GM12878 (cell line): Measurements from ENCODE around the gene KLHL30. TPM values are rescaled to one million over a fixed set of nuclear protein-coding genes. Genes with fewer than 3 reads are reported as not detected.

Experiments
- ATAC-seq: fragments of 200-7000 bp; cut with Tn5 transposase; 3 replicates; pipeline ENCODE4 v1.9.1; 2020; ENCODE audit warnings: mild to moderate bottlenecking, moderate library complexity
- BruUV-seq: library from RNA; stranded (reverse); fragments of 400-500 nt; replicated peaks from 2 replicates; lab custom pipeline; 2021; lab: Mats Ljungman, UMichigan
- CTCF ChIA-PET: fragments of 300-600 bp; sonication (Branson Sonifier 250); formaldehyde crosslinking; extraction: SDS; loops from one replicate; lab custom pipeline; 2021; ENCODE audit warnings: inconsistent platforms; lab: Yijun Ruan, JAX
- POLR2A ChIA-PET: fragments of 350-600 bp; formaldehyde crosslinking; extraction: SDS; loops from one replicate; lab custom pipeline; 2021; ENCODE audit warnings: inconsistent platforms; lab: Charles Lee
- RAD21 ChIA-PET: fragments of 300-600 bp; sonication (Branson Sonifier 250); formaldehyde crosslinking; loops from one replicate; lab custom pipeline; 2023; ENCODE audit warnings: antibody characterized with exemption; ENCODE audit not compliant: unreplicated experiment; lab: Charles Lee
- SMC1A ChIA-PET: fragments of 300-600 bp; sonication (Branson Sonifier 250); formaldehyde crosslinking; loops from one replicate; lab custom pipeline; 2023; ENCODE audit not compliant: unreplicated experiment, uncharacterized antibody; lab: Charles Lee
- DNase-seq: peaks from one replicate; pipeline ENCODE4 v3.0.0-alpha.2; 2011; ENCODE audit warnings: low read depth, low spot score
- FAIRE-seq: peaks from 3 replicates; lab custom pipeline; 2011; peaks lifted over from hg19 to GRCh38; lab: Jason Lieb, UNC
- H2AFZ ChIP-seq: 2 replicates; pipeline ENCODE4 v1.6.0; 2011; ENCODE audit warnings: low read depth, low read length, control low read depth; ENCODE audit not compliant: control insufficient read depth
- H3K27ac ChIP-seq: 2 replicates; pipeline ENCODE4 v1.5.1; 2011; ENCODE audit warnings: control low read depth; ENCODE audit not compliant: control insufficient read depth, insufficient read depth
- H3K27me3 ChIP-seq, 2 experiments: replicated peaks in 1 of 2; 2 replicates each; pipeline versions ENCODE4 v1.6.0 to v1.6.1; 2011; ENCODE audit warnings: low read length in 1 of 2; ENCODE audit not compliant: control insufficient read depth in 2 of 2, insufficient read depth in 2 of 2
- H3K36me3 ChIP-seq, 2 experiments: 2 replicates each; pipeline ENCODE4 v1.5.1; 2011; ENCODE audit warnings: low read length in 1 of 2; ENCODE audit not compliant: control insufficient read depth in 2 of 2, insufficient read depth in 2 of 2
- H3K4me1 ChIP-seq: 2 replicates; pipeline ENCODE4 v1.6.1; 2011; ENCODE audit warnings: mild to moderate bottlenecking, low read length, moderate library complexity, mixed read lengths; ENCODE audit not compliant: control insufficient read depth, insufficient read depth
- H3K4me2 ChIP-seq: 2 replicates; pipeline ENCODE4 v1.6.0; 2011; ENCODE audit warnings: control low read depth; ENCODE audit not compliant: control insufficient read depth, insufficient read depth
- H3K4me3 ChIP-seq: fragments of 200-600 bp; sonication (generic); 2 replicates; pipeline ENCODE4 v1.5.1; 2016
- H3K79me2 ChIP-seq: 2 replicates; pipeline ENCODE4 v1.6.0; 2011; ENCODE audit warnings: low read length; ENCODE audit not compliant: control insufficient read depth, insufficient read depth
- H3K9ac ChIP-seq: 2 replicates; pipeline ENCODE4 v1.8.0; 2011; ENCODE audit warnings: low read length, control low read depth, mixed read lengths; ENCODE audit not compliant: control insufficient read depth, insufficient read depth
- H3K9me3 ChIP-seq: replicated peaks from 3 replicates; pipeline ENCODE4 v1.5.1; 2011; ENCODE audit warnings: mild to moderate bottlenecking, low read length; ENCODE audit not compliant: control insufficient read depth, insufficient read depth
- H4K20me1 ChIP-seq: 2 replicates; pipeline ENCODE4 v1.6.0; 2011; ENCODE audit not compliant: control insufficient read depth, insufficient read depth
- CBX3 ChIP-seq: fragments of 200-600 bp; sonication (generic); IDR thresholded peaks from 2 replicates; pipeline ENCODE4 v1.6.1; 2016; ENCODE audit warnings: low read depth, borderline replicate concordance
- CBX5 ChIP-seq: sonication (generic); IDR thresholded peaks from 2 replicates; pipeline ENCODE4 v1.6.1; 2016; ENCODE audit warnings: low read depth, moderate library complexity, mild to moderate bottlenecking, inconsistent platforms
- CHD2 ChIP-seq: IDR thresholded peaks from 2 replicates; pipeline ENCODE4 v1.6.1; 2011; ENCODE audit warnings: low read depth, low read length, improper control_type of control experiment, borderline replicate concordance
- CTCF ChIP-seq, 3 experiments: IDR thresholded peaks in 2 of 3; conservative IDR thresholded peaks in 1 of 3; 2 replicates each; pipeline ENCODE4 v1.5.1; 2011; ENCODE audit warnings: low read depth in 3 of 3, low read length in 3 of 3, mild to moderate bottlenecking in 3 of 3, control low read depth in 2 of 3, moderate library complexity in 2 of 3, inconsistent platforms in 1 of 3, mixed read lengths in 1 of 3; ENCODE audit not compliant: control insufficient read depth in 2 of 3, insufficient read depth in 1 of 3; ENCODE audit errors: extremely low read depth in 1 of 3
- ETV6 ChIP-seq, 2 experiments: fragments of 450-650 bp in 1 of 2; IDR thresholded peaks in 1 of 2; conservative IDR thresholded peaks in 1 of 2; 2 replicates each; pipeline ENCODE4 v1.6.1; 2014; ENCODE audit warnings: antibody characterized with exemption in 1 of 2, borderline replicate concordance in 1 of 2, low read depth in 1 of 2, mild to moderate bottlenecking in 1 of 2, moderate library complexity in 1 of 2
- RELA ChIP-seq: fragments of 450-650 bp; IDR thresholded peaks from 2 replicates; pipeline ENCODE4 v1.8.0; 2014; ENCODE audit warnings: borderline replicate concordance; ENCODE audit not compliant: partially characterized antibody
- YBX1 ChIP-seq: fragments of 450-650 bp; IDR thresholded peaks from 2 replicates; pipeline ENCODE4 v1.6.1; 2016; ENCODE audit warnings: antibody characterized with exemption
- WGBS: methylation state at CpG from one replicate; pipeline ENCODE4 v1.1.6; 2016; ENCODE audit warnings: low lambda C conversion rate; ENCODE audit not compliant: insufficient replicate concordance, insufficient coverage; ENCODE audit errors: missing lambda C conversion rate; 5-methylcytosine and 5-hydroxymethylcytosine counted together
- in situ Hi-C: fragments of 300-500 bp; cut with MboI; formaldehyde crosslinking; loops from 9 replicates; pipeline ENCODE4 v1.14.3; 2018; ENCODE audit warnings: mixed read lengths
- intact Hi-C: fragments of 100-400 bp; cut with micrococcal nuclease; formaldehyde crosslinking; loops from one replicate; pipeline ENCODE4 v1.14.2; 2022; ENCODE audit not compliant: unreplicated experiment
- polyA plus RNA-seq, 11 experiments: library from polyadenylated mRNA; depleted of rRNA in 4 of 11; unstranded in 6 of 11; stranded (reverse) in 5 of 11; fragments of >200 nt; fragmentation: Nextera tagmentation in 4 of 11; fragmentation: Illumina TruSeq in 1 of 11; extraction: Ambion mirVana in 4 of 11; extraction: Trizol in 1 of 11; gene quantifications; 1 replicate in 1 of 11; 2 replicates in 10 of 11; pipeline versions ENCODE4 v1.2.1 to v1.2.3, GENCODE V29; 2011 to 2016; ENCODE audit warnings: inconsistent platforms in 2 of 11, missing spikeins in 2 of 11, low read depth in 1 of 11
- total RNA-seq, 4 experiments: library from RNA; depleted of rRNA in 3 of 4; stranded (reverse); fragments of >200 nt in 3 of 4; fragmentation: Illumina TruSeq in 1 of 4; extraction: Trizol in 1 of 4; gene quantifications; 2 replicates each; pipeline versions ENCODE4 v1.2.1 to v1.2.3, GENCODE V29; 2013 to 2021
- TF ChIP-seq, protein P1 (sequence below): IDR thresholded peaks from 2 replicates; pipeline ENCODE4 v1.6.1; 2011; ENCODE audit warnings: borderline replicate concordance, low read depth, mild to moderate bottlenecking, moderate library complexity, low read length; ENCODE audit not compliant: insufficient read depth, poor library complexity, severe bottlenecking

The KLHL30 gene
- total and polyA plus RNA-seq, 10 of the 15 experiments (the other 5 are each of a cell fraction or from before 2014, with no cell fraction given): 0.03 TPM; not detected in 9

DNA sequence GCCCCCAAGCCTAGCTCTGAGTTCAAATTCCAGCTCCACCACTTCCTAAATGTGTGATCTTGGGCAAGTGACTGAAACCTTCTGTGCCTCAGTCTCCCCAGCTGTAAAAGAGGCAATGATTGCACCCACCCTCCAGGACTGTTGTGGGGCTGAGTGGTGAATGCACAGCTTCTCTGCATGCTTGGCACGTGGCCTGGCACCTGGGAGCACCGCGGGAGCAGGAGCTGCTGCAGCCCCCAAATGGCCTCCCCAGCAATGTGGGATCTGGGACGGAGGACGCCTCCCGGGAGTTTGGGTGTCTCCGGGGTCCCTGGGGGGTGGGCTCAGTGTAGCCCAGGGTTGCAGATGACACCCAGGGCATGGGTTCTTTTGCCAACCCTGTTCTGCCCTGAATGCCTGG lies 1.6 kb downstream of the KLHL30 start:
- no peak overlapping the region for H3K27ac ChIP-seq
- WGBS: 46% methylated on average over 6 of the region's 7 CpGs
- no peak overlapping the region for H3K9ac ChIP-seq
- no peaks in the 10 kb centered on the region for H4K20me1 ChIP-seq
- ATAC-seq (no peak), DNase-seq (no peak), FAIRE-seq (no peak)
- in situ Hi-C loops: no loop called here
- H3K79me2 ChIP-seq: no peaks in the 10 kb centered on the region
- H3K4me3 ChIP-seq: no peak overlapping the region
- SMC1A ChIA-PET: no interaction called here
- no TSS peak for BruUV-seq
- POLR2A ChIA-PET: no interaction called here
- no peak overlapping the region for H3K4me2 ChIP-seq
- no peaks in the 10 kb centered on the region for H3K9me3 ChIP-seq
- H2AFZ ChIP-seq: no peak overlapping the region
- no peaks in the 10 kb centered on the region for H3K36me3 ChIP-seq
- intact Hi-C loops: no loop called here
- CTCF ChIA-PET: interaction anchor here (1.0 to 2.5 kb wide), 4 partner anchors 15 to 123 kb away, joined by 4 to 17 read pairs (median 6); no protein-coding TSS in a partner anchor
- RAD21 ChIA-PET: interaction anchor here (1.3 kb wide), 1 partner anchor 170 kb away, joined by 4 read pairs; no protein-coding TSS in a partner anchor
- no peak for TF ChIP-seq YBX1
- TF ChIP-seq, protein P1, sequence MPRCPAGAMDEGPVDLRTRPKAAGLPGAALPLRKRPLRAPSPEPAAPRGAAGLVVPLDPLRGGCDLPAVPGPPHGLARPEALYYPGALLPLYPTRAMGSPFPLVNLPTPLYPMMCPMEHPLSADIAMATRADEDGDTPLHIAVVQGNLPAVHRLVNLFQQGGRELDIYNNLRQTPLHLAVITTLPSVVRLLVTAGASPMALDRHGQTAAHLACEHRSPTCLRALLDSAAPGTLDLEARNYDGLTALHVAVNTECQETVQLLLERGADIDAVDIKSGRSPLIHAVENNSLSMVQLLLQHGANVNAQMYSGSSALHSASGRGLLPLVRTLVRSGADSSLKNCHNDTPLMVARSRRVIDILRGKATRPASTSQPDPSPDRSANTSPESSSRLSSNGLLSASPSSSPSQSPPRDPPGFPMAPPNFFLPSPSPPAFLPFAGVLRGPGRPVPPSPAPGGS: no peak
- TF ChIP-seq CBX3: no peak
- no peak for TF ChIP-seq CBX5
- no peak for TF ChIP-seq CHD2
- TF ChIP-seq ETV6 (conservative IDR thresholded peaks at IDR 0.05 in 1 of 2, IDR thresholded peaks at IDR 0.05 in 1 of 2; ENCODE audit: borderline replicate concordance in 1 of 2, low read depth in 1 of 2): no peak
- no peak for TF ChIP-seq CTCF (IDR thresholded peaks at IDR 0.05 in 2 of 3, conservative IDR thresholded peaks at IDR 0.05 in 1 of 3; ENCODE audit: control insufficient read depth in 2 of 3, extremely low read depth in 1 of 3, insufficient read depth in 1 of 3, low read depth in 3 of 3, low read length in 3 of 3)
- TF ChIP-seq RELA: no peak
- peaks cover 4% of the 10 kb centered on the region; the same call in 1 of the 2 replicates for H3K4me1 ChIP-seq
- no peaks in the 10 kb centered on the region for H3K27me3 ChIP-seq
